ENCODE data around the gene SCLT1.

GRCh38 chr4:128865132-128865531, 228.2 kb downstream of the SCLT1 start:
- no peak for TF ChIP-seq CTCF (IDR thresholded peaks at IDR 0.05)
- TF ChIP-seq HMGXB4 (CRISPR knock-in tag; IDR thresholded peaks at IDR 0.05; ENCODE audit: borderline replicate concordance), result no peak
- TF ChIP-seq POLR2A (IDR thresholded peaks at IDR 0.05; ENCODE audit: low read length), result no peak
- TF ChIP-seq REST (IDR thresholded peaks at IDR 0.05), result no peak
- TF ChIP-seq SREBF2 (IDR thresholded peaks at IDR 0.05), result no peak
- TF ChIP-seq BHLHE40 (IDR thresholded peaks at IDR 0.05; ENCODE audit: low read depth, low read length), result no peak
- no peak for TF ChIP-seq CBX8 (IDR thresholded peaks at IDR 0.05)
- TF ChIP-seq RAD21 (conservative IDR thresholded peaks at IDR 0.05 in 1 of 2, IDR thresholded peaks at IDR 0.05 in 1 of 2), result no peak
- no peak for TF ChIP-seq MAFK (IDR thresholded peaks at IDR 0.05; ENCODE audit: partially characterized antibody)

Measured in A549 (cell line).